C4-2B (cell line): Measurements from ENCODE around the gene USP30.

Source experiments
- CTCF ChIP-seq: fragments of 450-650 bp; conservative IDR thresholded peaks from 2 replicates; pipeline ENCODE4 v1.5.1; 2017; ENCODE audit warnings: mild to moderate bottlenecking
- ZFX ChIP-seq: fragments of 450-650 bp; IDR thresholded peaks from 2 replicates; pipeline ENCODE4 v1.6.1; 2017

DNA sequence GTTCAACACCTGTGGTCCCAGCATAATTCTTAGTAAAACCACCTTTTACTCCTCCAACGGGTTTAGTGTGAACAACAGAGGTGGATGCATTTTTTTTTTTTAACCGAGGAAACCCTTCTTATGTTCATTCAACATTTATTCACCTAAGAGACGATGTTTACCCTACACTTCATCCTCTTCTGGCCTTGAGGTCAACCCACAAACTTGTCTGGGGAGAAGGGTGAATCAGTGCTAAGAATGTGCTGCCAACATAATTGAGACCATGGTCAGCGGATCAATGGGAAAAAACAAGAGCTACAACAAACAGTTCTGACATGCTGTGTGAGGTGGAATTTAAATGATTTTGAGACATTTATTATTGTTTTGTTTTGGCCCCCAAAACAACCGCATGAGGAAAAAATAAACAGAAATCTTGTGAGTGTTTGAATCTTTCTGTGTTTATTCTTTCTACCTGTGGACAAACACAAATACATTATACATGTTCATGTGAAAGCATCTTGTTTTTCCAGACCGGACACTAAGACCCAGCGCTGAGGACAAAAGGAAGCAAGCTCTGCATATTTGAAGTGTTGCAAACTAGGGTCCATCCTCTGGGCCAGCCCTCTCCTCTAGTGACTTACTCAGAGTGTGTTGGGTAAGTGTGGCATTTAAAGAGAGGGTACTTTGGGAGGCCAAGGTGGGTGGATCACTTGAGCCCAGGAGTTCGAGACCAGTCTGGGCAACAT is 5.1 kb upstream of the USP30 start:
- TF ChIP-seq CTCF (no peak), ZFX (no peak)
